ENCODE results near the gene PARD3. TPM values are rescaled to one million over a fixed set of nuclear protein-coding genes. Genes with fewer than 3 reads are reported as not detected.

Gene PARD3
- total and polyA plus RNA-seq, 3 donors from 2014 or later, result 31.8 to 59.5 (median 49.5) TPM

DNA sequence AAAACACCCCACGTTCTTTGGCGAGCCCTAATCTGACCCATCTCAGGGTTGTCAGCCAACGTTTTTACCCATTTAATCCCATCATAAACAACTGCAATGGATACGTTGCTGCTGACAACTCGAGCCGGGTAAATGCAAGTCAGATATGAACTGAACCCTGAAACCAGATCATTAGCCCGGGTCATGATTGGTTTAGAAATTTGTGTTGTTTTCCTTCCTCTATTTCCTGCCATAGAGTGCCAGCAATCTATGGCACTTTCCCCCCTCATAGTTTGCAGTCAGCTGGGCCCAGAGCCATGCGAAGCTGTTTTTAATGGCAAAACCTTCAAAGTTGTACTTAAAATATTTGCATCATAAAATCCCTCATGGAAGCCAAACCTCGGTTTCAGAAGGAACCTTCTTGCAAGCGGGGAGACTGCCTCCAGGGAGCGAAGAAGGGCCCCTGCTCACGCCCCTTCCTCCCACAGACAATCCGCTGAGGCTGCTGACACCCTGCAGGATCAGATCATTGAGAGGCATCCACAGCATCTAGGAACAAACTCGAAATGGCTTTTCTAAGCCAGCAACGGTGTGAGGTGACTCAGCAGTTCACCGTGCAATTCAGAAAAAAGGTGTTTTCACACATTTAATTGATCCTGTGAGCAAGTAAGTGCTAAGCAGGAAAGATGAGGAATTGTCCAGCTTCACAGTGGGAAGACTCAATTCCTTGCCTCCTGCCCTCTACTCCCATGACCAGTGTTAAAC, 710.1 kb downstream of the PARD3 start:
- WGBS, 2 donors, result 44 to 47% methylated on average over 16 of the region's 16 CpGs
- H3K4me3 ChIP-seq, result no peak overlapping the region
- H3K9me3 ChIP-seq, result no peaks in the 10 kb centered on the region
- no peaks in the 10 kb centered on the region for H3K36me3 ChIP-seq (ENCODE audit: low read depth, missing control alignments)
- no peaks in the 10 kb centered on the region for H3K27me3 ChIP-seq
- no peak overlapping the region for H3K27ac ChIP-seq
- H3K4me1 ChIP-seq, result peaks cover 6% of the 10 kb centered on the region
- intact Hi-C loops (cut with DNase I; ENCODE audit: low total_unique reads), result no loop called here
- DNase-seq, result no peak
- TF ChIP-seq POLR2A (IDR thresholded peaks at IDR 0.05), result no peak
- TF ChIP-seq, protein P1, sequence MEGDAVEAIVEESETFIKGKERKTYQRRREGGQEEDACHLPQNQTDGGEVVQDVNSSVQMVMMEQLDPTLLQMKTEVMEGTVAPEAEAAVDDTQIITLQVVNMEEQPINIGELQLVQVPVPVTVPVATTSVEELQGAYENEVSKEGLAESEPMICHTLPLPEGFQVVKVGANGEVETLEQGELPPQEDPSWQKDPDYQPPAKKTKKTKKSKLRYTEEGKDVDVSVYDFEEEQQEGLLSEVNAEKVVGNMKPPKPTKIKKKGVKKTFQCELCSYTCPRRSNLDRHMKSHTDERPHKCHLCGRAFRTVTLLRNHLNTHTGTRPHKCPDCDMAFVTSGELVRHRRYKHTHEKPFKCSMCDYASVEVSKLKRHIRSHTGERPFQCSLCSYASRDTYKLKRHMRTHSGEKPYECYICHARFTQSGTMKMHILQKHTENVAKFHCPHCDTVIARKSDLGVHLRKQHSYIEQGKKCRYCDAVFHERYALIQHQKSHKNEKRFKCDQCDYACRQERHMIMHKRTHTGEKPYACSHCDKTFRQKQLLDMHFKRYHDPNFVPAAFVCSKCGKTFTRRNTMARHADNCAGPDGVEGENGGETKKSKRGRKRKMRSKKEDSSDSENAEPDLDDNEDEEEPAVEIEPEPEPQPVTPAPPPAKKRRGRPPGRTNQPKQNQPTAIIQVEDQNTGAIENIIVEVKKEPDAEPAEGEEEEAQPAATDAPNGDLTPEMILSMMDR (IDR thresholded peaks at IDR 0.05), result no peak

DNA sequence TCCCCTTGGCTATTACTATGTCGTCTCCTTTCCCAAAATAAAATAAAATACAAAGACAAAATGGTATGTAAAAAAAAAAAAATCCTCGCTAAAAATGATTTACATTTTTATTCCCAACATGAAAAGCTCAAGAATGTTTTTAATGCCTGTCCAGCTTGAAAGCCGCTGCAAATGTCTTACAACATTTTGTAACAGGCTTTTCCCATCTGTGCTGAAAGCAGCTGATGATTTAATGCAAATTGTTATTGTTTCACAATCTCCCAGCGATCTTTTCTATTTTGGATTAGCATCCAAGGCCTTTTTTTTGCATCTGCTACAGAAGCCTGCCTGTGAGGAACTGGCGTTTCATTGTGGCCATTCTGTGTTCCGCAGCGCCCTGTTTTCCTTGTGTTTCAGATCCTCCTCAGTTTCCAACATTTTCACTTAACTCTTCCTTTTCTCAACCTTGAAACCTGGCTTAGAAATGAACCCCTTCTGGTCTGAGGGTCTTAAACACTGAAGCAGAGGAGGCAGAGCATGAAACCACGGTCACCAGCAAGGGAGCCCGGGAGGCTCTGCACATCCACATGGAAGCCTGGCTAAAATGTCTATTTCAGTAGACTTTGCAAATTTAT, 712.1 kb downstream of the PARD3 start:
- DNase-seq, result no peak
- intact Hi-C loops (cut with DNase I; ENCODE audit: low total_unique reads), result no loop called here

DNA sequence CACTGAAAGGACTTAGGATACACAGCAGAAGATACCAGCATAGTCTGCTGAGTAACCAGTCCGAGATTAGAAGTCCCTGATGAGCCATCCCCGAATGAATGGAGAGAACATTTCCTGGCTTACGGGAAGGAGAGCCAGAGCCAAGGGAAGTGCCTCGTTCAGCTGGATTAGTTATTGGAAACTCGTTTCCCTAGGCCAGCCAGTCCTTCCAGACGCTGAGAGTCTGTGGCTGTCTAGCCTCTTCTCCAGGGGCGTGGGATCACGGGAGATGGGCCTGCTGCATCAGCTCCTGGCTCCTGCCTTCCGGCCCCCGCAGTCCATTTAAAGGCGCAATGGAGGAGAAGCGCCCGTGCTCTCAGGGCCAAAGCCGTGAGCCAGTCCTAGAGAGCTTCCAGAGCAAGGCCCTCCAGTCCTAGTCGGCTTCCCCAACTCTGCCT, 712.8 kb downstream of the PARD3 start:
- no peak overlapping the region for H3K4me3 ChIP-seq
- H3K4me1 ChIP-seq, result peaks cover 6% of the 10 kb centered on the region
- H3K36me3 ChIP-seq (ENCODE audit: low read depth, missing control alignments), result no peaks in the 10 kb centered on the region
- H3K27me3 ChIP-seq, result no peaks in the 10 kb centered on the region
- no peak overlapping the region for H3K27ac ChIP-seq
- intact Hi-C loops (cut with DNase I; ENCODE audit: low total_unique reads), result no loop called here
- WGBS, 2 donors, result 24 to 50% methylated on average over 8 to 15 of the region's 15 CpGs
- DNase-seq, result peak; percentile 77
- no peaks in the 10 kb centered on the region for H3K9me3 ChIP-seq
- TF ChIP-seq, protein P1 (IDR thresholded peaks at IDR 0.05), result no peak
- TF ChIP-seq POLR2A (IDR thresholded peaks at IDR 0.05), result no peak

More for the DNA sequence above, 712.1 kb downstream of the PARD3 start:
- H3K9me3 ChIP-seq, result no peaks in the 10 kb centered on the region
- H3K4me1 ChIP-seq, result peaks cover 6% of the 10 kb centered on the region
- 51 to 56% methylated on average over 9 of the region's 9 CpGs for WGBS, 2 donors
- TF ChIP-seq POLR2A (IDR thresholded peaks at IDR 0.05), result no peak
- TF ChIP-seq, protein P1 (IDR thresholded peaks at IDR 0.05), result no peak
- H3K36me3 ChIP-seq (ENCODE audit: low read depth, missing control alignments), result no peaks in the 10 kb centered on the region
- no peaks in the 10 kb centered on the region for H3K27me3 ChIP-seq
- H3K27ac ChIP-seq, result no peak overlapping the region
- H3K4me3 ChIP-seq, result no peak overlapping the region

DNA sequence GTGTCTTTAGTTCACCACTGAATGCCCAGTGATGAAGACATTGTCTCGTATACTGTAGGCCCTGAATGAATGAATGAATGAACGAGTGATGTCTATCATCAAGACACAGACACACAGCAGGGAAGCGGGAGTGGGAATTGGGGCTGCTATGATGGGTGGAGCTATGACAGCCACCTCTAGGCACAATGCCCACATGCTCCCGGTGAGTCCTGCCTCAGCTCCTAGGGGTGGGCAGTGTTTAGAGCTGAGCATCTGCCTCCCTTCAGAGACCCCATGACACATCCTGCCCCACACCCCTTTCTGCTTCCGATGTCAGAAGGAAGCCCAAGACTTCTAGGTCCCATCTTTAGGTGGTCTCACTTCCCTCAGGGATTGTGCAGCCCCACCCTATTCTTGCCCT, 714.1 kb downstream of the PARD3 start:
- Histone ChIP-seq H3K27me3 (no peaks in the 10 kb centered on the region), H3K36me3 (ENCODE audit: low read depth, missing control alignments) (no peaks in the 10 kb centered on the region), H3K27ac (no peak overlapping the region), H3K4me3 (no peak overlapping the region), H3K4me1 (peaks cover 6% of the 10 kb centered on the region), H3K9me3 (no peaks in the 10 kb centered on the region)
- 80 to 89% methylated on average over 2 to 5 of the region's 5 CpGs for WGBS, 2 donors
- no peak for DNase-seq
- intact Hi-C loops (cut with DNase I; ENCODE audit: low total_unique reads), result no loop called here
- TF ChIP-seq, protein P1 (IDR thresholded peaks at IDR 0.05), result no peak
- TF ChIP-seq POLR2A (IDR thresholded peaks at IDR 0.05), result no peak
